Endometrial microvascular endothelial cells (primary cell): Measurements from ENCODE around the gene RHAG. TPM values are rescaled to one million over a fixed set of nuclear protein-coding genes. Genes with fewer than 3 reads are reported as not detected.
"Not testable (repeated sequence)": the region's sequence is repeated elsewhere in the genome, so short reads cannot be mapped to it uniquely, and the experiment has no call there.

Experiments
- in situ Hi-C: cut with HindIII; loops from 2 replicates; pipeline ENCODE4 v1.10.0; 2017; ENCODE audit warnings: low sequenced_read_pairs, low pct_unique_long_range_greater_than_20kb; ENCODE audit errors: inconsistent ontology term
- total RNA-seq: library from RNA; depleted of rRNA; stranded (reverse); fragments of >200 nt; gene quantifications from one replicate; pipeline ENCODE4 v1.2.3, GENCODE V29; 2015; ENCODE audit errors: inconsistent ontology term

The RHAG gene
- not detected for total RNA-seq

DNA sequence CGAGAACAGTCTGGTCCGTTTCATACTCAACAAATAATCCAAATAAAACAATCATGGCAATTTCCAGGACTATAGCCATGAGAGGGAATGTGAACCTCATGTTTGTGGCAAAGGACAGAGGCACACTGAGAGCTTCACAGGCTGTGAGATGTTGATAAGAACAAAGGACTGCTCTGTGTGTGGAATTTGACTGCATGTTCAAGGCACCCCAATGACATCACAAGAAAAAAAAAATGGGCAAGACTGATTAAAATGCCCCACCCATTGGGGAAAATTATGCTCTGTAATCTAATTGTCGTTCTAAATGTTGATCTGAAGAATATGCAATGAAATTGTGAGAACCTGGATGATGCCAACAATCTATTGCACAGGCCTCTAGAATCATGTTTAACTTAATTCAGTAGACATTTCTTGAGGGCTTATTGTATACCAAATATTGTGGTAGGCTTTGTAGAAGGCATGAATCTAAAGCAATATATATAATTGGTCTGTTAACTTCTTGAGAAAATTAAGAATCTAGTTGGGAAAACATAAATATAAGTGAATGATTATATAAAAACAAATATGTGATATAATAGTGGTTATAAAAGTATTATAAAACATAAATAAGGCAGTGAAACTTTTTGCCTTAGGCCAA lies at the start of gene RHAG:
Gene RHAG (minus strand): TSS at position 127 of the 637 bp plus-strand sequence. CDS start 27 bp downstream, at position 100.
- in situ Hi-C loops, result no loop called here

DNA sequence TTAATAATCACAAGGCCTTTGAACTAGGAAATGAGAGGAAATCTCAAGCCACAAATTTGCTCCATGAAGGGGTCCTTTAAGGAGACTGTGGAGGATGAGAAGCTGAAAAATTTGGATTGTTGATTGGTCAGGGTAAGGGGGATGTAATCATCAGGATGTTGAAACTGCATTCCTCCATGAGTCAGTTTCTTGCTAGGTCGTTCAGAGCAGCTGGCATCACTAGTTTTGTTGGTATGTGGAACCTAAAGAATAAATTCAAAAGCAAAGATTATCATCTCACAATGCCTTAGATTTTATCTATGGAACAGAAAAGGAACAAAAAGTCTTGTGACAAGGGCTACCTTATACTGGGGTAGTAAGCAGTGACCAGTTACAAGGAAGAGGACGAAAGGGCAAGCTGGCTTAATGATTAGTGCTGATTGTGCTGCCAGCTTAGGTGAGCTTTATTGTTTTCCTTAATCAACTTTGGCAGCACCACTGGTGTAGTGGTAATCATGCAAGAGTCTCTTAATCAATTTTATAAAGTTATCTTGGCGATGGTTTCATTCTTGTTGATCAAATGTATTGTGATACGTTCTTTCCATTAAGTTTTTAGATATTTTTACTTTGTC lies 40.1 kb upstream of the RHAG start:
- in situ Hi-C loops, result no loop called here

DNA sequence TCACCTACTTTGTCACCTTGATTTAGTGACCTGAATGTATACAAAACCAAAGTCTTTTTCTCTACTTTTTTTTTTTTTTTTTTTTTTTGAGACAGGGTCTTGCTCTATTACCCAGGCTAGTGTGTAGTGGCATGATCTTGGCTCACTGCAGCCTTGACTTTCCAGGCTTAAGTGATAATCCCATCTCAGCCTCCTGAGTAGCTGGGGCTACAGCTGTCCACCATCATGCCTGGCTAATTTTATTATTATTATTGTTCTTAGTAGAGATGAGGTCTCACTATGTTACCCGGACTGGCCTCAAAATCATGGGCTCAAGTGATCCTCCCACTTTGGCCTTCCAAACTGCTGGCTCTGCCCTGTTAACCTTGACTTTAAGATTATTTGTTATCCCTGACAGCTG lies 39.2 kb upstream of the RHAG start:
- in situ Hi-C loops, result no loop called here

DNA sequence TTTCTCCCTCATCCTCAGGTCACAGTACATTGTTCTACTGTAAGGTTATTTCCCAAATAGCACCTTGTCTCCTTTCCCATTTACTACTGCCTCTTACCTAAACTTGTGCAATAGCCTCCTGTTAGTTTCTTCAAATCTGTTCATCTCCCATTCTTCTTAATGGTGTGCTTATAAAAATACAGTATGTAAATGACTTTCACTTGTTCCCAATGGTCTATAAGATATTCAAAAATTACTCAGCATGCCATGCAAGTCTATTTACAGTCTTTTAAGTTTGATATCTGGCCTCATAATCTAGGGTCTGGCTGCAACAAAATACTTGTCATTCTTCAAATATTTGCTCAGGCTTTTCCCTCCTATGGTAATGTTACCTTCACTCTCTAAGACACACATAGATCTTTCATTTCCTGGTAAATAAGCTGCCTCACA lies 31.5 kb upstream of the RHAG start:
- in situ Hi-C loops, result no loop called here

- in situ Hi-C loops, result no loop called here
Measured at GRCh38 chr6:49666930-49667757, 30.5 kb upstream of the RHAG start.

GRCh38 chr6:49666480-49666879 lies 29.8 kb upstream of the RHAG start:
- in situ Hi-C loops, result no loop called here

DNA sequence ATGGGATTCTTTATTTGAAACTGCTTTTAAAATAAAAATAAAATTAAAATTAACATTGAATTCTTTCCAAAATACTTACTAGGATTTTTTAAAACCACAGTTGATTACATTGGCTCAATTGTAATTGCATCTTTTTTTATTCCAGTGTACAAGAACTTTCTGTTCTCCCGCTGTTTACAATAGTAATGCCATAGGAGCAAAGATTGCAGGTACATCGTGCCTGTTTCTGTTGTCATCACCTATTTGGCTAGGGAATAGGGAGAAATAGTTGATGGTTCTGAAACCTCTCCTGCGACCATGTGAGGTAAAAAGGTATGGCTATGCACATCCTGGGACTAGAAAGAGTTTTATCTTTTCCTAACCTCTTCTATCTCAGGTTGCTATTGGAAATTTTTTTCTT lies 28.2 kb upstream of the RHAG start:
- in situ Hi-C loops, result no loop called here

- in situ Hi-C loops, result not testable (repeated sequence)
Measured at GRCh38 chr6:49664054-49664453, 27.4 kb upstream of the RHAG start.

DNA sequence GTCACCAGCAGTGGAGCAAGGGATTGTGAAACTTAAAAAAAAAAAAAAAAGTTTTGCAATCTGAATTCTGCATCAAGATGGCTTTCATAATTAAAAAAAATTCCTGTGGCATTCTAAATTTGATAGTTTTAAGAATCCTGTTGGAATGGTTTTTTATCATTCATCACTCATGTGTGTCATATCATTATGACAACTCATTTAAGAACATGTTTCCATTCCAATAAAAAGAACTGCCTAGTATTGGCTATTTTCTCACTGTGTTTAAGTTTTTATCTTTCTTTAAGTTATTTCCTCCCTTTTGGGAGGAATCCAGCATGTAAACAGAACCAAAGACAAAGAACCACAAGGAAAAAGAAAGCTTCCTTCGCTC lies 26.2 kb upstream of the RHAG start:
- in situ Hi-C loops, result no loop called here

DNA sequence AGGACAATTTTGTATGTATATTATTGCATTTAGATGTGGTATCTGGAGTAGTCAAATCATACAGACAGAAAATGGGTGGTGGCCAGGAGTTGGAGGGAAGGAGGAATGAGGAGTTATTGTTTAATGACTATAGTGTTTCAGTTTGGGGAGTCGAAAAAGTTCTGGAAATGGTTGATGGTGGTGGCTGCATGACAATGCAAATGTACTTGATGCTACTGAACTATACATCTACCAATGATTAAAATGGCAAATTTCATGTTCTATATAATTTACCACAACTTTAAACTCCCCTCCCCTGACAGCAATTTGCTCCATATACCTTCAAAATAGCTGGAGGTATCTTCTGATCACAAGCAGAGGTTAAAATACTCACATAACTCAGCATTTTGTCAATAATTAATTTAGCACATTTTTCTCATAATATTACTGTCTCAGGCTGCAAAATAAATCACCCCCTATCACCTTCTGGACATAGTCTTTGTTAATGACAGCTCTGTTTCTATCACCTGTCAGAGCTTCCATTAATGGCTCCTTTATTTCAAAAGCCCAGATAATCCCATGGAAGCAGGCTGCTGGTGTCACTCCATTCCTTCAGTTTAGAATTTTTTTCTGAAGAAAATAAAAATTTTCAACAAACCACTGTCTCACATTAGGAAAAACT lies 25.7 kb upstream of the RHAG start:
- in situ Hi-C loops, result no loop called here

DNA sequence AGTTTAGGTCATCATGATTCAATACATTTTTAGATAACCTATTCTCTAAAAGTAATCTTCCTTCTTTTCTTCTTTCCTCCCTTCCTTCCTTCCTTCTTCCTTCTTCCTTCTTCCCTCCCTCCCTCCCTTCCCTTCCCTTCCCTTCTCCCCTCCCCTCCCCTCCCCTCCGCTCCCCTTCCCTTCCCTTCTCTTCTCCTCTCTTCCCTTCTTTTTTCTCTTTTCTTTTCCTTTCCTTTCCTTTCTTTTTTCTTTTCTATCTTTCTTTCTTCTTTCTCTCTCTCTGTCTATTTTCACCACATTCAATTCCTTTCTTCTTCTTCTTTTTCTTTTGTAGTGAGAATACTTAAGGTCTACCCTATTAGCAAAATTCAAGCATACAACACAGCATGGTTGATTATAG lies 17.3 kb upstream of the RHAG start:
- in situ Hi-C loops, result no loop called here

DNA sequence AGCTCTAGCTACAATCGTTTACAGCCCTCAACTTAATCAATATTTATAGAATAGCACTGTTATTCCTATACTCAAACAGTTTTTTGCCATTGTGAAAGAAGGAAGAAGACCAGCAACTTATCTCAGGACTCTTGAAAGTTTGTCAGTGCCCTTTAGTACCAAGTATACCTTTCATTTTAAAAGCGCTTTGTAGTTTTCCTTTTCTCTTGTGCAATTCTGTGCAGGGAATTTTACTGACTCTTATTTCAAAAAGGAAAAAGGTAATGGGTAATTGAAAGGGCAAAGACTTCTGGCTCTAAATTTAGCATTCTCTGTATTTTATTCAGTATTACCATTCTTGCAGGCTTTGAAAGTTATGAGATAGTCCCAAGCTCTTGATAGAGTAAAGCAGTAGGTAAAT lies 16.8 kb upstream of the RHAG start:
- in situ Hi-C loops, result no loop called here

GRCh38 chr6:49651239-49651638 lies 14.6 kb upstream of the RHAG start:
- in situ Hi-C loops, result no loop called here

GRCh38 chr6:49649988-49650387 lies 13.3 kb upstream of the RHAG start:
- in situ Hi-C loops, result no loop called here

- in situ Hi-C loops, result no loop called here
Measured at GRCh38 chr6:49648036-49648435, 11.4 kb upstream of the RHAG start.

DNA sequence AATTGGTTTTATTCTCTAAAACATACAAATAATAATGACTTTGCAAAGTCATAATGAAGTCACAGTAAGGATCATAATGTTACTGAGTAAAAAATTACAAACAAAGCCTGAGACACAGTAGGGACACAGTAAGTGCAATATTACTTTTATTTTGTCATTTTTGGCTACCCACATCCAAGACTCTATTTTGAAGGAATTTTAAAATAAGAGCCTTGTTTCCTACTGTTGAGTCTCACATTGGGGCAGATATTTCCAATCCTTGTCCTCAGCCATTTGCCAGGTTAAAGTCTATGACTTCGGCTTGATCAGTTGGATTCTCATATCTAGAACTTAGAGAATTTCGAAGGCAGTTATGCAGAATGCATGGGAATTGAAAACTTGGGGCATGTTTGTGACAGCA lies 10.8 kb upstream of the RHAG start:
- in situ Hi-C loops, result no loop called here

- in situ Hi-C loops, result no loop called here
Measured at GRCh38 chr6:49646942-49647341, 10.3 kb upstream of the RHAG start.

GRCh38 chr6:49646130-49646824 lies 9.6 kb upstream of the RHAG start:
- in situ Hi-C loops, result no loop called here

GRCh38 chr6:49645139-49645538 lies 8.5 kb upstream of the RHAG start:
- in situ Hi-C loops, result no loop called here
